ENCODE data around the gene VASN. TPM values are rescaled to one million over a fixed set of nuclear protein-coding genes. Genes with fewer than 3 reads are reported as not detected.

Gene VASN
- total RNA-seq, 1 donor from 2014 or later, result 6.3 TPM

DNA sequence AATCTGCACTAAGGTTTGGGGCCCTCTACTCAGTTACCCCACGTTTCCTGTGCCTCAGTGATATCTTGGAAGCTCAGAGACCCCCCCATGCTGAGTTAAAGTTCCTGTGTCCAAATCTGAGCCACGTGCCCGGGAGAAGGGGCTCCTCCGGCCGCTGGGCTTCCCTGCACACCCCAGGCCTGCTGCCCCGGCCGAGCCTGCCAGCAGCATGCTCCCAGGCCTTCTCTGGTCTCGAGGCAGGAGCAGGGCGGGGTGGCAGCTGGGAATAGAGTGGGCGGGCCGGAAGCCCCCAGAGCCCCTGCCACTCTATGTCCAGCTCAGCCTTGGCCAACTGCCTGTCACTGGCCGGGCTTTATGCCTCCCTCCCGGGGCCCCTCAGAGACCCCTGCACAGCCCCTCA lies 5.6 kb upstream of the VASN start:
- no peak for DNase-seq (ENCODE audit: low spot score)
- intact Hi-C loops (cut with DNase I), result no loop called here

DNA sequence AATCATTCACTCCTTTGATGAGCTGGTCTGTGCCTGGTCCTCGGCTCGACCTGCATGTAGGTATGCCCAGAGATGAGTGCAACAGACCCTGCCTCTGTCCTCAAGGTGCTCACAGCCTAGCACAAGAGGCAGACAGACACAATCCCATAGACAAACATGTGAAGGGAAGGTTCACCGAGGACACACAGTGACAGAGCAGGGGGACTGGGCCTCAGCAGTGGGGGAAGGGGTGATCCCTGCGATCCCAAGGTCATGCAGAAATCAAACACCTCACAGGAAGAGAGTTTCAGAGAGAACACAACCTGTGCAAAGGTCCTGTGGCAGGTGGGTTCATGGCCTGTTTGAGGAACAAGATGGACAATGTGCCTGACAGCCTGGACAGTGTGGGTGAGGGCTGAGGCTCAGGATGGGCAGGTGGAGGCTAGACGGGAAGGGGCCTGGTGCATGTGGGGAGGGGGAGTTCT lies 4.2 kb upstream of the VASN start:
- intact Hi-C loops (cut with DNase I), result no loop called here
- no peak for DNase-seq (ENCODE audit: low spot score)

DNA sequence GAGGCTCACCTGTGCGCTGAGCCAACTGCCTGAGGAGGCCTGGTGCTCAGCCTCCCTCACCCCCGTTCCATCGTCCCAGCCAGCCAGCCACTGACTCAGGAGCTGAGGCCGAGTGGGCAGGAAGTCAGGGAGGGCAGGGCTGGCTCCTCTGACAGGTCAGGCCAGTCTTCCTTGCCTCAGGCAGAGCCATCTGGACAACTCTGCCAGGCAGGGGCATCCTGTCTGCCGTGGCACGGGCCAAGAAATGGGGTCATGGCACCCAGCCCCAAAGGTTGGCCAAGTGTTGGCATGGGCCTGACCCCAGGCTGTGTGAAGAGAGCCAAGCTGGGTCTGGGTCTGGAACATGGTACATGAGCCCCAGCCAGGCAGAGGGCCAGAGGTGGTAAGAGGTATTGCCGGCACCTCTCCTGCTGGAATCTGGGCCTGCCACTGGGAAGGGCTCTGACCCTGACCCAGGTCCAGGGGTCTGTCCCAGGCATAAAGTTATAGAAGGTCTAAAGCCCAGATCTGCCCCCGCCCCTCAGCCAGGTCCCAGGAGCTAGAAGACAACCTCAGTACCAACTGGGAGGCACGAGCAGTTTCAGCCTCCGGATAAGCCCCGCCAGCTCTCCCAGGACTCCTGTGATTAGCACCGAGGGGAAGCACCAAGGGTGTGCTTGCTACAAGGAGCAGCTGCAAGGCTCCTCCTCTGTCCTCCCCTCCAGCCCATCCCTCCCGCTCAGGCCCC lies 2.5 kb upstream of the VASN start:
- no peak for DNase-seq (ENCODE audit: low spot score)
- intact Hi-C loops (cut with DNase I), result no loop called here

DNA sequence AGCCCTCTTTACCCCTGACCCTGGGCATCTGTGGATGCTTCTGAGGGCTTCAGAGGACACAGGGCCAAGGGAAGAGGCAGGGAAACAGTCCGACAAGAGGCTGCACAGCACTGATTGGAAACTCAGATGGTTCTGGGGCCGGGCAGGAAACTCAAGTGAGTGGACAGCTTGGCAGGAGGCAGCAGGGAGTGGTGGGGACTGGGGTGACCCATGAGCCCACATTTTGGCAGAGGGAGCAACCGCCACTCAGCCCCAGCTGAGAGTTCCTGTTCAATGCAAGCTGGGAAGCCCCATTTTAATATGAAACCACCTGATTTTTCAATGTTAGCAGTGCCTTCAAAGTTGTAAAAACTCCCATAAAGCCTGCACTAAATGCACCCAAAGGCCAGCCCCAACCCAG lies 1.5 kb upstream of the VASN start:
- intact Hi-C loops (cut with DNase I), result no loop called here
- DNase-seq (ENCODE audit: low spot score), result no peak

DNA sequence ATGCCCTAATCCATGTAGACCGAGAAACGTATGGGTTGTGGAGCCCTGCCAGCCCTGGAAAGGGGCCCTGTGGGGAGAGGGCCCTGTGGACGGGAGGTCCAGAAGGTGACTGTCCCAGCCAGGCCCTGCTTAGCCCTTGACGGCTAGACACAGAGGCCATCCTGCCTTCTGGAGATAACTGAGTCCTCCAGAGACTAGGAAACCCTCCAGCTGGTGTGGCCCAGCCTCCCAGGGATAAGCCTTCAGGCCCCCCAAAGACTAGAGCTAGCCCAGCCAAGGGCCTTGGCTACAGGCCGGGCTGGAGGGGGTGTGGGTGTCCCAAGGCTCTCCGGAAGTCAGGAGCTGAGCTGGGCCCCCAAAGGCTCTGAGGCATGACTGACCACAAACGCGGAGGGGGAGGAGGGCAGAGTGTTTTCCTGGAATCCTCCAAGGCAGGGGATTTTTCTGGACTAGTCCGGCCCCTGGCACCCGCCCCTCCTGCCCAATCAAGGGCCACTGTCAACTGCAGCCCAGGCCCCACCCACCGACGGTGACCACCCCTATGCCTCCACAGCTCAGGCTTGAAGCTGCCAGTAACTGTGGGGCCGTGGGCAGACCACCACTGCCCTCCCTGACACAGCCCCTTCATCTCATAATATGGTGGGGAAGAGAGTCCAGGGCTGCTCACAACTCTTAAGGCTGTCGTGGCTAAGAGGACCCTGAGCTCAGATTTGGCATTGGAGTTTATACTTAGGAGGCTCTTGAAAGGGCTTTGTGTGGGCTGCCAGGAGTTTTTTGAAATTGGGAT lies 885 bp upstream of the VASN start:
- intact Hi-C loops (cut with DNase I), result no loop called here
- DNase-seq (ENCODE audit: low spot score), result peak; percentile 85

DNA sequence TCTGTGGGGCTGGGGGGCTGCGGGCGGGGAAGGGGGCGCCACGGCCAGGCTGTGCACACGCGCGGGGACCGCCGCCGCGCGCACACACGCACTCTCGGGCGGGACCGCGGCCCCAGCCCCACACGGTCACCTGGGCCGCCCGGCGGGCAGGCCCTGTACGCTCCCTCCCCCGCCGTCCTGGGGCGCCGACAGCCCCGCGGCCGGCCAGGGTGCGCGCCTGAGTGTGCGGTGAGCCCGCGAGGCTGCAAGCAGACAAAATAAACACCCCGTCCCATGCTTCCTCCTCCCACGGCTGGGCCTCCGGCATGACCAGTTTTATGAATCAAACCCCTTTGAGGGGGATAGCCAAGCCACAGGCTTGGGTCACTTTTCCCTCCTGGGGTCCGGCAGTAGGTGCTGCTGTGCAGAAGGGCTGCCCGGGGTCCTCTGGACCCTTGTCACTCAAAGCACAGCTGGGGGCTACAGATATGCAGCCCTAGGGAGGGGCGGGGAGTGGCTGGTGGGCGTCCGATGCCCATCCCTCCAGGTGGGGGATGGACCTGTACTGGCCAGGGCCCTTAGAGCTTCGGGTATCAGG lies 441 bp downstream of the VASN start:
- no peak for DNase-seq (ENCODE audit: low spot score)
- intact Hi-C loops (cut with DNase I), result no loop called here

DNA sequence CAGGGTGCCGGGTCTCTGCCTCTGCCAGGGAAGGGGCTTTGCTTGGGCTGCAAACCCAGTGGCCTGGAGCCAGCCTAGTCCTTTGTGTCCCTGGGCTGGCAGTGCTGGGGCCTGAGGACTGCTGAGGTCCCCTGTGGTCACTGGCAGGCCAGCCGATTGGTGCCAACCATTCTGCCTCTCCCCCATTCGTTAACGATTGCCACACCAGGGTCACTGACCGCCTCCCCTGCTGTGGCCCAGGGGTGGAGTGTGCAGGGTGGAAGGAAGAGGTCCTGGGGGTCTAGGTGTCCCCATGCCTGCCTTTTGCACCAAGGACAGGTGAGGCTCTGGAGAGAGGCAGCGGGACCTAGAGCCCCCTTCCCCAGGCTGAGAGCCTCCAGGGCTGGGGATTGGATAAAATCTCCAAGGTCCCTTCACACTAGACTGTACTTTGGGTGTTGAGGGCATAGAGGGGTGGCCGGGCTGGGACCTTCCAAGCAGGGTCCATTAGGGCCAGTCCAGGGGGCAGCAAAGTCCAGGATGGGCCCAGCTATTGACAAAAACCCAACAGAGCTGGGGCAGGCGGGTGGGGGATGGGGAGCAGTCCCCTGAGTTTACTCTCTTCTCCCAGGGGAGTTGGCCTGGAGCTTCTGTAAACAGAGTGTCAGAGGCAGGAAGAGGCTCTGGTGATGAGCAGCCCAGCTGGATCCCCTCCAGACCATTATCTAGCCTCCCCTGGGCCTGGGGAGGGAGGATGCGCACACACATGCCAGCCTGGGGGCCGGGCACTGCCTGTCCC lies 1.1 kb downstream of the VASN start:
- intact Hi-C loops (cut with DNase I), result no loop called here
- DNase-seq (ENCODE audit: low spot score), result no peak

DNA sequence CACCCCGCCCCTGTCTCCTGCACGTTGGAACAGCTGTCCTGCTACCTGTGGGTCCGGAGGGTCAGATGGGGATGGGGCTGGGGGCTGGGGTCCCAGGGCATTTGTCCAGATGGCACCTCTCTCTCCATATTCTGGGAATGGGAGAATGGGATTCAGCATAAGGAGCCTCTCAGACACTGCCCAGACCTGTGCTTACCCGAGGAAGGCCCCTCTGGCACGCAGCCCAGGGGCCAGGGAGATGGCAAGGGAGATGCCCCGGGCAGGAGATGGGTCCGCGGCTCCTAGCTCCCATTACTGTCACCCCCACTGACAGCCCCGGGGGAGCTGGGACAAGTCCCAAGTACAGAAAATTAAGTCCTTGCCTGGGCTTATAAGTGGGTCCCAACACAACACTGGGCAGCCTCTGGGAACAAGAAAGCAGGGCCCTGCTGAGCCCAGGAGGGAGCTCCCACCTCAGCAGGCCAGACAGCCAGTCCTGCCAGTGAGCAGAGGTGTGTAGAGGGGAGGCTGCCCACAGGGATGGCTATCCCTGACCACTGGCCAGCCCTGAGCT lies 1.8 kb downstream of the VASN start:
- DNase-seq (ENCODE audit: low spot score), result no peak
- intact Hi-C loops (cut with DNase I), result no loop called here

DNA sequence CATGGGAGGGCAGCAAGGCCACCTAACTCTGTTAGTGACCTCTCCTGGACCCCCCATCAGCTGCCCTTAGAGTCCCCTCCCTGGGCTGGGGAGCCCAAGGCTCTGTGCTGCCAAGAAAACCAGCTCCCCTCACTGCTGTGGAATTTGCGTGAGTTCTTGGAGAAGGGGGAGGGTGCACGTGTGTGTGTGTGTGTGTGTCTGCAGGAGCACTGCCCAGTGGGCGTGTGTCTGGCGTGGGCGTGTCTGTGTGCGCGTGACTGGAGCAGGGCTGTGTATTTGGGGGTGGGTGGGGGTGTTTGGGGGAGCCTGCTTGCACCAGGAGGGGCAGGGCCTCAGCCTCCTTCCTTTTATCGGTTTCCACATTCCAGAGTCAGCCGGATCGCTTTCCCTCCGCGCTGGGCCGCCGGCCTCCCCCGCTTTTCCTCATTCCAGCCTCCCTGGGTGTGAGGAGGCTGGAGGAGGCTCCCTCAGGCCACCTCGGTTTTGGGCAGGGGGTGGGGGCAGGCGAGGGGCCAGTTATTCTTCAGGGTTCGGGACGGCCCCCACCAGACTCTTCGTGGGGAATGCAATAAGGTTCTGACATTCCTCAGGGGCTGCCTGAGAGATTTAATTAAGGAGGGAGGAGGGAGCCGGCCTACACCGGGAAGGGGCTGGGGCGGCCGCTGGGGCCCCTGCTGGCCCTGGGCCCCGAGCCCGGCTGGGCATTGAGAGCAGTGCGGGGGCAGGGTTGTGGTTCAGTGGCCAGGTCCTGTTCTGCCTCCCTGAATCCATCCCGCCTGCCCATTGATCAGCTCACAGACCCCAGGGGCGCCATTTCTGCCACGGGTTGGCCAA lies 2.5 kb downstream of the VASN start:
- intact Hi-C loops (cut with DNase I), result no loop called here
- DNase-seq (ENCODE audit: low spot score), result no peak

DNA sequence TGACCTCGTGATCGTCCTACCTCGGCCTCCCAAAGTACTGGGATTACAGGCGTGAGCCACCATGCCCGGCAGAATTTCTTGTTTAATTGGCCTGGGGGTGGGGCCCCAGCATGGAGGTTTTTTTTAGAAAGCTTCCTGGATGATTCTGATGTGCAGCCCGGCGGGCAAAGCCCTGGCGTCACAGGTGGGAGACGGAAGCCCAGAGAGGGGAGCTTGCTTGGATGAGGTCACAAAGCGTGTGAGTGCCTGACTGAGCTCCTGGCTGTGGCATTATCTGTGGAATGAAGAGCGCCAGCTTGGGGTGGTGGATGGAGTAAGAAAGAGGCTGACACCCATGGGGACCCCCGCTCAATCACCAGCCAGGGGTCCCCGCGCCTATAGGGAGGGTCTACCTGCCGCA lies 4.1 kb downstream of the VASN start:
- no peak for DNase-seq (ENCODE audit: low spot score)
- intact Hi-C loops (cut with DNase I), result no loop called here

DNA sequence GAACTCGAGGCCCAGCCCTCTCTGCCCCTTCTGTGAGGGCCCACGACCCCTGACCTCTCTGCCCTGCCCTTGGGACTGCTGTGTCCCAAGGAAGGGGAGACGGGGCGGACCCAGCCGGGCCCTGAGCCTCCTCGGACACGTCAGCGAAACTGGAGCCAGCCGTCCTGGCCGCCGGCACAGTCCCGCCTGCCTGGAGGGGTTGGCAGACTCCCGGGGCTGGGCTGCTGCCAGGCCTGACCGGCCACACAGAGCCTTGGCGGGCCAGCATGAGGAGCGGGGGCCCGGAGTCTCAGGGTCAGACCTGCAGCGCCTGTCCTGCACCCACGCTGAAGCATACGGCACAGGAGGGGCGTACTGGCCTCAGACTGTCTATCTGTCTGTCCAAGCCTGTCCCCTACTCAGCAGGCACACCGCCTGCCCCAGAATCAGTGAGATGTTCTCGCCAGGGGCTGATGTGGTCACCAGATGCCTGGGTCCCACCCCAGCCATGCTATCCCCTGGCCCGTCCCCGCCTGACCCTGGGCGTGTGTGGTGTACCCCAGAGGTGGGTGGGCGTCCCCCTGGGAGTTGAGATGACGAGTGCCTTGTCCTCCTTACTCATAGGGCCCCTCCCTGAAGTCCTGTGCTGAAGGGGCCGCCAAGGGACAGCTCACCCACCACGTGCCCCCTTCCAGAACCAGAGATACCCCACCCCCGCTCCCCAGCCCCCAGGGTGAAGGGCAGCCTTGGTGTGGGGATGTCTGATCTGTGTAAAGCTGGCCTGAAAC lies 4.7 kb downstream of the VASN start:
- DNase-seq (ENCODE audit: low spot score), result peak; percentile 92
- intact Hi-C loops (cut with DNase I), result no loop called here

DNA sequence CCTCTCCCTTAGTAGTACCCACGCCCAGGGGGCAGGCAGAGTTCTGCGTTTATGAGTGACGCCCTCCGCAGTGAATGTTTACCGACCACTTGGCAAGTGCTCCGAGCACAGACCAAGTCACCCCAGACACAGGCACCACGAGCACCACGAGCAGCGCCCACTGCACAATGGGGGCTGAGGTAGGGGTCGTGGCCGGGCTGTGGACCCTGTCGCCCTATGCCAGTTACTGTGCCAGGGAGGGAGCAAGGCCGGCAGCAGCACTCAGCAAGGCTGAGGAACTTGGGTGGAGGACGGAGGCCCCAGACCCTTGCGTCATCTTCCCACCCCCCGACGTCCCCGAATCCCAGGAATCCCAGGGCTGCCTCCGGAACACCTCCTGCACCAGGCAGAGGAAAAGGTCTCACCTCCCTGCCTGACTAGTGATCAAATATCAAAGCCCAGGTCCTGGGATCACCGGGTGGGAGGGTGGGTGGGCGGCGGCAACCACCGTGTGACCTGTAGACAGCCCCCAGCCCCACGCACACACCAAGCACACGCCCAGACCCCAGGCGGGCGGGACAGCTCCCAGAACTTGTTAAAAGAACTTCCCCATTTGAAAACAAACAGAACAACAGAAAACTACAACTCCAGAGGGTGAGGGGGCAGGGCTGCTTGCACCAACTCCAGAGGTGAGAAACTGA lies 5.4 kb downstream of the VASN start:
- no peak for DNase-seq (ENCODE audit: low spot score)

DNA sequence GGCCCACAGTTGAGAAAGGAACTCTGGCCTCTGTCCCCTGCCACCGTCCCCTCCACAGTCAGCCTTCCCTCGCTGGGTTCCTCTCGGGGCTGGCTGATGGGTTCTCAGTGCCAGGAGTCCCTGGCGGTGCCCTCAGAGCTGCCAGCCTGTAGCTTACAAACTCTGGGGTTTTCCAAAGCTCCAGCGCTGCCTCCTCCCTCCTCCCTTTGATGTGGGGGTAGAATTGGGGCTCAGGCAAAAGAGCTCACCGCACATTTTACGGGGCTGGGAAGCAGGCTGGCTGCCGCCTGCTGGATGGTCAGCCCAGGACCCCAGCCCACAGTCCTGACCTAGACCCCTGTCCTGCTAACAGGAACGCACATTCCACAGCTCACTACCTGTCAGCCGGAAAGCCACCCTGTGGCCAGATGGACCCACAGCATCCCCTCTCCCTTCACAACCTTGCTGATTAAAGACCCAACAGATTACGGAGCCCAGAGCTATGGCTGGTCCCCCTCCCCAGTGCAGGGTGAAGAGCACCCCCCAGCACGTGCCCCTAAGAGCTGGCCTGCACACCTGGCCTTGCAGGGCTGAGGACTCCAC lies 6.0 kb downstream of the VASN start:
- no peak for DNase-seq (ENCODE audit: low spot score)
- intact Hi-C loops (cut with DNase I), result no loop called here

More for the DNA sequence above, 5.4 kb downstream of the VASN start:
- intact Hi-C loops (cut with DNase I), result no loop called here

DNA sequence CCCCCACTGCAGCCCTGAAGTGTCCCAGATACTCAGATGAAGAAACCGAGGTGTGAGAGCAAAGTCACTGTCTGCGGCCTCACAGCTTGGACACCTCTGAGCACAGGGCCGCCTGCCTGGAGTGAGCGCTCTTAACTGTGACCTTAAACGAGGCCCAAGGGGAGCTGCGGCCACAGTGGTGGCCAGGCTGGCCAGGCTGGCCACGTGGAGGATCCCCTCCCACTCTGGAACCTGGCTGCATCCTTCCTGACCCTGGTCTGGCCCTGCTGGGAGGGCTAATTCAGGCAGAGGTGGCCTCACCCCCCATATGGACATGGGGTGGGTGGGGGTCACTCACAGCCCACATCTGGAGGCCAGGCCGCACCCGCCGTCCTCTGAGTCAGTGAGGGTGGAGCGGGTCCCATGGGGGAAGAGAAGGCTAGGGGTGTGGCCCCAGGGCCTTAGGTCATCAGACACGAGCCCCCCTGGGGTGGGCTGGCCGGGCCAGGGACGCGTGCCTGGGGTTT lies 6.6 kb downstream of the VASN start:
- no peak for DNase-seq (ENCODE audit: low spot score)
- intact Hi-C loops (cut with DNase I), result no loop called here

DNA sequence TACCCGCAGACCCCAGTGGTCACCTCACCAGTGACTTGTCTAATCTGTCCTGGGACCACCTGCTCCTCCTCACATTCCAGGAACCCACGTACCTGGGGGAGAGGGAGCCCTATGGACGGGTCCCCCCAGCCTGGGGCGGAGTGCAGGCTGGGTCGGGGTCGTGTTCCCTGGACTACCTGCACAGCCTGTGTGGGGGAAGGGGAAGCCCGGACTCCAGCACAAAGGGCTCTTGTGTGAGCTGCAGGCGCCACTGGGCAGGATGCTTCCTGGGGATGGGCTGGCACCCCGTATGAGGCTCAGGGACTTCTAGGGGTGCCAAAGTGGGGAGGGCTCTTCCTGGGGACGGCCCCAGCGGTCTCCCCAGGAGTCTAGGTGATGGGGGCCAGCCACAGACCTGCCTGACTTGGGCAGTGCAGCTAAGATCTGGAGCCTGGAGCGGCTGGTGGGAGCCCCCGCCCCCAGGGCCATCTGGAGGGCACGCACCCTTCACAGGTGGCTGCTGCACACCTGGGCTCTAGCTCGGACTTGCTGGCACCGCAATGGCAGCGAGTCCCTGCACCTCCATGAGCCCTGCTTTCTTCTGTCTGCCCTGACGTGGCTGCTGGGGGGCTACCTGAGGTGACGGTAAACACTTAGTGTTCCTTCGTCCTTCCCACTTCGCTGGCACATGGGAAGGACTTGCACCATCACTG lies 7.5 kb downstream of the VASN start:
- no peak for DNase-seq (ENCODE audit: low spot score)
- intact Hi-C loops (cut with DNase I), result no loop called here
